Stimulated activated CD8-positive, alpha-beta memory T cell treated with anti-CD3 and anti-CD28 coated beads, Interleukin-2, amount 100 ng/mL, for 48 hours (primary cell): ENCODE results near the gene KRT36.

ENCODE experiments used
- DNase-seq, 2 donors: peaks; one replicate each; pipeline ENCODE4 v3.0.0-alpha.2; 2020; ENCODE audit warnings: low read depth in 2 of 2

KRT36 gene

DNA sequence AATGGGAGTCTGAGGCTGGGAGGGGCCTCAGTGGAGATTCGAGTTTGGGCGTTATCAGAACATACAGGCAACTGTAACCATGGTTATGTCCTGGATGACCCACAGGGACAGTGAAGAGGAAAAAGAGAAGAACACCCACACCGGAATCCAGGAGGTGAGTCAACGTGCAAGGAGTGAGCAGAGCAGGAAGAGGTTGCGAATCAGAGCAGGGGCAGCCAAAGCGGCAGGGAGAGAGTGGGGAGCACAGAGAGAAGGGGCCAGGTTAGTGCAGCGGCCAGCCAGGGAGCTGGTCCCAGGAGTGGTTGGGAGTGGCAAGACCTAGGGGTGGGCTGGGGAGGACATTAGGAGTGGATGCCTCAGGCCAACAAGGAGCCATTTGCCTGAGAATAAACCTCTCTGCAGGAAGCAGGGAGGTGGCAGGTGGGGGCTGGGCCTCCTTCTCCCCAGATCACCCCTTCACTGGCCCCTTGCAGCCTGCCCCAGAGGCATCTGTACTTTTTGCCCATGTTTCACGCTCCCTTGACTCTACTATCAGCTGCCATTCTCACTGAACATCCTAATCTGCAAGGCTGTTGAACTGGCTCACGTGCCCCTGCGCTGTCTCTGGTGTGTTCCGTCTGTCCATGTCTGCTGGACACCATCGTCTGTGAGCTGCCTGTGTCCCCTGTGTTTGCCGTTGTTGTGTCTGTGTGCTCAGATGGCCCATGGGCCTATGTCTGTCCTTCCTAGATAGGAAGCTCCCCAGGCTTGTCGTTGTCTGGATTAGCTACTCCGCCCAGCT, 10.6 kb upstream of the KRT36 start:
- DNase-seq = no peak

DNA sequence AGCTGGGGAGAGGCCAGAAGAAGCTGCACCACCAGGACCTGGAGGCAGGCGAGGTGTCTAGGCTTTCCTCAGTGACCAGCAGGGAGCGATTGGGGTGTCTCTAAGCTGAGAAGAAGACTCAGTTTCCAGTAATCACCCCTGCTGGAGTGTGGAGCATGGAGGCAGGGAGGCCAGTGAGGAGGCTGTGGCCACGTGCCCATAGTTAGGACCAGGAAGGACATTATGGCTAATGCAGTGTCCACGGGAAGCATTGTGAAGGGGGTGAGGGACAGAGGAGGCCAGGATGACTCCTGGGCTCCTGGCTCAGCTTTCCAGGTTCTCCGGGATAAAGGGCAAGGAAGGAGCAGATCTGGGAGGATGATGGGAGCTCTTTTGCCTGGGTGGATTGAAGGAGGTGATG, 10.0 kb upstream of the KRT36 start:
- no peak for DNase-seq

DNA sequence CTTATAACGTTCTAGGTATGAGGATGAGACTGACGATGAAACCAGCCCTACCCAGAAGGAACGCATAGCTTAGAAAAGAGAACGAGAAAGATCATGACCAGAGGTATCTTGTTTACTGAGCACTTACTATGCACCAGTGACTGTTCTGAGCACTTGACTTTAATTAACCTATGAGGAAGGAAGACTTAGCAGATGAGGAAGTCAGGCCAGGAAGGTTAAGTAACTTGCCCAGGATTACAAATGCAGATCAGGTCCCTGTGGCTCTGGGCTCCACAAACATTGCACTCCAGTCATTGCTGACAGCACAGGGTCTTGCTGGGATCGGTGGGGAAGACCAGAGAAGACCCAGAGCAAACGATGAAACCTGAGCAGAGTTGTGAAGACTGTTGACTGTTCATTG, 8.6 kb upstream of the KRT36 start:
- no peak for DNase-seq

DNA sequence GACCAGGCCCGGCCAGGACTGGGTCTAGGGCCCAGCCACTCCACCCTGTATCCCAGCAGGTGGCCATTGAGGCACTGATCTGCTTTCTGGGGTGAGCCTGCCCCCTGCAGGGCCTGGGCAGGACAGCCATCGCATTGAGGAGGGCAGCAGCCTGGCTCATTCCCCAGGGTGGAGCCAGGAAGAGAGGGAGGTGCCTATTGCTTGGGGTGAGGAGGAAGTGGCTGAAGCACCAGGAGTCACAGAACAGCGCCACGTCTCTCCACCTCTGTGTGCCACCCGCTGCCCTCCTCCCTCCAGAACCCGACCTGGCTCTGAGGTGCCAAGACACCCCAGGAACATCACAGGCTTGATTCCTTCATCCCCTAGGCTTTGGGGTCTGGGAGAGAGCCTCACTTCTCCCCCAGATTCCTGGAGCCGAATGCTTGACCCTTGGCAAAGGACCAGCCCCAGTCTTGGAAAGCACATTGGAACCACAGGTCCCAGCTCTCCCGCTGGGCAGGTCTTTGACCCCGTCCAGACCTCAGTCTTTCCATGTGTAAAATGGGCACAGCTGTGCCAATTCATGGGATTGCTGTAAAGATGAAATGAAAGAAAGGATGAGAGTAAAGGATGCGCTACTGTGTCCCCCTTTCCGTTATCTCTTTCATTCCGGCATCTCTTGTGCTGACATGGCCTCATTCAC, 7.2 kb upstream of the KRT36 start:
- DNase-seq = peak; percentile 61 to 63

- DNase-seq = no peak
Measured at GRCh38 chr17:41494524-41494923, 4.8 kb upstream of the KRT36 start.

- no peak for DNase-seq
Measured at GRCh38 chr17:41492771-41493170, 3.1 kb upstream of the KRT36 start.

DNA sequence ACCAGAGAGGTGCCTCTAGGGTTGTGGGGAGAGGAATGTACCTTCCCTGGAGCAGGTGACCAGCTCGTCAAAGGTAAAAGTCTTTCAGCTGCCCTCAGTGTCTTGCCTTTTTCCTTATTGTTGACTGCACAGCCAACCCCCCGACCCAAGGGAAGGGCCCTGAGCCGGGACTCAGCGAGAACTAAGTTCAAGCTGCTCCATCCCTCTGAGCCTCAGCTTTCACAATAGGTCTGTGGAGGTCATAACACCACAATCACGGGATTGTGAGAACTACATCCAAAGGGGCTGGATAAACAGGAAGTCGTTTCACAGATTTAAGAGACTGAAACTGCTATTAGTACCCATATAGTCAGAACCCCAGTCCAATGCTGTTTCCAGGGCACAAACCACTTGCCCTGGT, 2.6 kb upstream of the KRT36 start:
- no peak for DNase-seq

DNA sequence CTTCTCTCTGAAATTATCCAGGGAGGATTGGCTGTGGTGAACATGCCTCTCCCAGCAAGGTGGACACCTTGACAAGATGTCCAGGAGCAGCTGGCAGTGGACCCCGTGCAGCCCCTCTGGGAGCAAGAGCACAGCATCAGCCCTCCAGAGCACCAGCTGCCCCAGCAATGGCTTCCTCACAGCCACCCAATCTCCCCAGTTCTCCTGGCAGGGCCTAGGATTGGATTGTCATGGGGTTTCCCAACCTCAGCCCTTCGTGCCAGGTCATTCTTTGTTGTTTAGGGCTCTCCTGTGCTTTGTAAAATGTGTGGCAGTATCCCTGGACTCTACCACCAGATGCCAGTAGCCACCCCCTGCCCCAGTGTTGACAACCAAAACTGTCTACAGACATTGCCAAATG, 1.8 kb upstream of the KRT36 start:
- no peak for DNase-seq

- no peak for DNase-seq
Measured at GRCh38 chr17:41490000-41490990, 585 bp upstream of the KRT36 start.

DNA sequence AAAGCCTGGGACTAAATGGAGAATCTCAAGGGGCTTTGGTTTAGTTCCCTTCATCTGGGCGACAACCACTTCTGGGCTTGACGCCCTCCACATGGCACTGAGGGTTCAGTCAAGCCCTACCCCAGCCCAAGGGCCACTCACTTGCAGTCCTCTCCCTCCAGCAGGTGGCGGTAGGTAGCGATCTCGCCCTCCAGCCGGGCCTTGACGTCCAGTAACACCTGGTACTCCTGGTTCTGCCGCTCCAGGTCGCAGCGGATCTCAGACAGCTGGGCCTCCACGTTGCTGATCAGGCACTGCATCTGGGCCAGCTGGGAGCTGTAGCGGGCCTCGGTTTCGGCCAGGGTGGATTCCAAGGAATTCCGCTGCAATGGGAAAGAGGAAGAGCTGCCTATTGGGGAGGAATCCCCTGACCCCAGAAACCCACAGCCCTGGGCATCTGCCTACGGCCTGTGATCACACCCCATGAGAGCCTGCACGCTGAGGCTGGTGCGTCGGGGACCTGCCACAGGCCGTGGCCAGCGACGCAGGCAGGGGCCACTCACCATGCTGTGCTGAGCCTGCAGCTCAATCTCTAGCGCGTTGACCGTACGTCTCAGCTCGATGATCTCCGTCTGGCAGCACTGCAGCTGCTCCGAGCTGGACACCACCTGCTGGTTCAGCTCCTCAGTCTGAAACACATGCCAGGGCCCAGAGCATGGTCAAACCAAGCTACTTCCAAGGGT, 2.7 kb downstream of the KRT36 start:
- DNase-seq = peak; percentile 27 to 38

DNA sequence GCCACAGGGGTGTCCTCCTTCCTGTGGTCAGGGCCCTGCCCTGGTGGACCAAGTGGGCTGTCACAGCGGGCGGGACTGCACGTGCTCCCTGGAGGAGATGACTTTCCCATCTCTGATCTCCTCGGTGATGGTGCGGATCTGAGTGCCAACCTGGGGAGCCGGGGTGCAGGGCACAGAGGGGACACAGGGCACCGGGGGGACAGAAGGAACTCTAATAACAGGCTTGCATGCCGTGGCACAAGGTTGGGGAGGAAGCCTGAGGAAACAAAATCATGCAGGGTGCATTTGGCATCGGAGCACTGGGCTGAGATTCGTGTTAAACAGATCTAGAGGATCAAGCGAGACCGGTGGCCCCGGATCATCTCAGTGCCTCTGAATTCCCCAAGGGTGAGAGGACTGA, 3.4 kb downstream of the KRT36 start:
- DNase-seq = no peak

GRCh38 chr17:41484920-41485904, 4.5 kb downstream of the KRT36 start:
- no peak for DNase-seq

- no peak for DNase-seq
Measured at GRCh38 chr17:41483991-41484826, 5.5 kb downstream of the KRT36 start.

GRCh38 chr17:41483531-41483930, 6.2 kb downstream of the KRT36 start:
- no peak for DNase-seq

DNA sequence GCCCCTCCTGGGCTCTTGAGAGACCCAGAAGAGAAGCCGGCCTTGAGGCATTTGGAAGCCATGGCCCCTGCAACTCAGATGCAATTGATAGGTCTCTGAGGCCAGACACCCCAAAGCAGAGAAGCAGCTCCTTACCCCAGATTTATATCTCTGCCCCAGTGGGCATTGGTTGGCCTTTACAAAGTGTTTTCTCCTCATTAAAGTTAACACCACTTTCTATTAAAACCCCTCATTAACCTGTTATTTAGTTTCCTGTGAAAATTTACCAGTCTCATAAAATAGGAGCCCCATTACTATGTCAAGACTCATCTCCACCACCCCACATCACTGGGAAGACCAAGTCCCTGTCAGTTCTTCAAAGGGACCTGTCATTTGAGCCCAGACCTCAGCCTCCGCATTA, 8.7 kb downstream of the KRT36 start, which contains the start of gene KRT35:
KRT35 (minus strand) TSS at position 116 of the 400 bp plus-strand sequence; CDS start at position 62, 54 bp downstream.
- no peak for DNase-seq

DNA sequence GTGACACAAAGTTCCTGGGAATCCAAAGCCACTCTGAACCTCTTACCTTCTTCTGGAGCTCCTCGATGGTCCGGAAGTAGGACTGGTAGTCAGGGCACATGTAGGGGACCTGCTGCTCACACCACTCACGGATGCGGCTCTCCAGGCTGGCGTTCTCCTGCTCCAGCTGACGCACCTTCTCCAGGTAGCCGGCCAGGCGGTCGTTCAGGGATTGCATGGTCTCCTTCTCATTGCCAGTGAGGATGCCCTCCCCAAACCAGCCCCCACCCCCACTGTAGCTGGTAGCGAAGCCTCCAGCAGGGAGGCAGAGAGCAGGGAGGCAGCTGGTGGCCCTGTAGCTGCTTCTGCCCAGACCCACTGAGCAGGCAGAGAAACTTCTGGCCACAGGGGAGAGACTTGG, 9.1 kb downstream of the KRT36 start:
- no peak for DNase-seq

DNA sequence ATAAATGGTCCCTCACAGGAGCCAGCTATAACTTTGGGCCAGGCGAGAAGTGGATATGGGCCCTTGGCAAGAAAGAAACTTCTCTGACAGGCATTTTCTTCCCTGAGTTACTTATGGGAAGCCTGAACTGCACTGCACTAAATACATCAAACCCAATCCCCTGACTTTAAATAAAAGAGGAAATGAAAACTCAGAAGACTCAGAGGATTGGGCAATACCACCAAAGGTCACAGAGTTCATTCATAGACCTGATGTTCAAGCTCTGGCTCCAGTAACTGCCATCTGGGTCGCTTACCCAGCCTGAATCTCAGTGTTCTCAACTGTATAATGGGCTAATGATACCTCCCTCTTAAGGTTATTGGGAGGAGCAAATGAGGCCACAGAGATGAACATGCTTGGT, 9.6 kb downstream of the KRT36 start:
- no peak for DNase-seq

GRCh38 chr17:41478237-41478636, 11.5 kb downstream of the KRT36 start:
- DNase-seq = no peak
